HG02610 (cell line): ENCODE results near the gene NKRF.

Experiments used
- ATAC-seq: cut with Tn5 transposase; IDR thresholded peaks from one replicate; pipeline ENCODE4 v1.9.1; 2021; ENCODE audit warnings: mild to moderate bottlenecking, moderate library complexity; ENCODE audit not compliant: unreplicated experiment

Gene NKRF

GRCh38 chrX:119617517-119618164 is 11.4 kb upstream of the NKRF start:
- peak; percentile 63 for ATAC-seq

GRCh38 chrX:119614776-119615175 is 8.6 kb upstream of the NKRF start:
- no peak for ATAC-seq

- ATAC-seq, result no peak
Measured at GRCh38 chrX:119607018-119607389, 780 bp upstream of the NKRF start.

- peak; percentile 28 for ATAC-seq
Measured at GRCh38 chrX:119605464-119606279, 552 bp downstream of the NKRF start.

GRCh38 chrX:119604766-119605463 is 1.3 kb downstream of the NKRF start:
- no peak for ATAC-seq

DNA sequence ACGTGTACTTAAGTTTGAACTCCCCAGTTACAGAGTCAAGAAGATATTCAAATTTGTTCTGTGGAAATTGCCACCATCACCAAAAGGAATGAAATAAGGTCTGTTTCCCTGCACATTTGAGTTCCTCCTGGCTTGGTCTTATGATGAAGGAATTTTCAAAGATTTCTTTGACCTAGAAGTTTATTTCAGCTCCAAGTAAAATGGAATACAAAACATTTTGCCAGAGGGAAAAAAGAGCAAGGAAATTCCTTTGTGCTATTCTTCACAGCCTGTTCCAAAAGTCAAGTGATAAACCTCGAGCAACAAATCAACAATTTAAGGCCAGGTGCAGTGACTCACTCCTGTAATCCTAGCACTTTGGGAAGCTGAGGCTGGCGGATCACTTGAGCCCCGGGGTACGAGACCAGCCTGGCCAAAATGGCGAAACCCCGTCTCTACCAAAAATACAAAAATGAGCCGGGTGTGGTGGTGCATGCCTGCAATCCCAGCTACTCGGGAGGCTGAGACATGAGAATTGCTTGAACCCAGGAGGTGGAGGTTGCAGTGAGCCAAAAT is 3.4 kb downstream of the NKRF start:
- ATAC-seq, result no peak

GRCh38 chrX:119589810-119590209 is 16.4 kb downstream of the NKRF start:
- ATAC-seq, result no peak

DNA sequence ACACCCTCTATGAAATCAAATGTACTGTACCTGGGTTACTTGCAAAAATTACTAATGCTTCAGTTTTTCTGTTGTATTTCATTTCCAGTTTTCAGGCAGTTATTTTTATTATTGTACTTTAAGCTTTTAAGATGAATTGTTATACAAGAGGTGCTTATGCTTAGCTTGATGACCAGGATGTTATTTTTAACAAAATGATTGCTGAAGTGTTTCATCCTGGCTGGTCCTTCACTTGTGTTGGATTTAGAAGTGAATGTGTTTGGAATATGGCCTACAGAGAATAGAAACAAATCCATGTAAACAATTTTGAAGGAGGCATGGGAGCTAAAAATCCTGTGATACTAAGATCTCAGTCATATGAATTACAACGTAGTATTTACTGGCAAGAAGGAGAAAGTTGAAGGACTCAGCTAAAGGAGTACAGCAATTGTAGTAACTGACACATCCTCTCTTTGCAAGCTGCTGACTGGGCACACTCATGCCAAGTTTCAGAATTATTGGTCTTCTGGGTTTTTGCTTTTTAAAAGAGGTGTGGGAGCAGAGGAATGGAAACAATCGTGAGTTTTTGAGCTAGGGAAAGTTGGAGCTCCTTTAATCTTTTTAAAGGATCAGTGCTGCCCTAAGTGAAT is 22.7 kb downstream of the NKRF start:
- ATAC-seq, result no peak

GRCh38 chrX:119579414-119579813 is 26.8 kb downstream of the NKRF start:
- ATAC-seq, result peak; percentile 58

DNA sequence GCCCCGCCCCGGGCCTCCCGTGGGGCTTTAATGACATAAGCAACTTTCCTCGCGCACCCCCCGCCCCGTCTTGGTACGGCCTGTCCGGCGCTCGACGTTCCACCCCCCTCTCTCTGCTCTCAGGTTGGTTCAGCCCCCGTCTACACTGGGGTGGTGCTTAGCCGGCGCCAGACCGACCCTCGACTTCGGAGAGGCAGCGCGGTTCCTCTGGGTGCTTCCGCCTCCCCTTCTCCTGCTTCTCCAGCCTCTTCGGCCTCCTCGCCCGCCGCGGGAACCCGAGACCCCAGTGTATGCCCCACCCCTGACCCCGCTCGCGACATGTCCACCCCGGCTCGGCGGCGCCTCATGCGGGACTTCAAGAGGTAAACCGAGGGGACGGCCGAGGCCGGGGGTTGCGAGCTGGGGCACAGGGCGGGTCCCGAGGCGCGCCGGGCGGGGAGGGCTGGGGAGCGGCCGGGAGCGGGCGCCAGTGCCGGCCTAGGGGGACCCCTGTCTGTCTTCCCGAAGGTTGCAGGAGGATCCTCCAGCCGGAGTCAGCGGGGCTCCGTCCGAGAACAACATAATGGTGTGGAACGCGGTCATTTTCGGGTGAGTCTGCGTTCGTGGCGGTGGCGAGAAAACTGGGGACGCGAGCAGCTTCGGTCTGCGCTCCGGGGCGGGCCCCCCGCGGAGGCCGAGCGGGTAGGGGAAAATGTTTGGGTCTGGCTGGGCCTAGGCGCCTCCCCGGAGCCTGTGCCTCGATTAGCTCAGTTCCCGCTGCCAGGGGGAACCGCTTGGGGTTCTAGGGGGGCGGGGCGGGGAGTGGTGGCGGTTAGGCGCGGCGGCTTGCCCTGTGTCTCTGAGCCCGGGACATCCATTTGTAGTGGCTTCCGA is 31.6 kb downstream of the NKRF start, which contains the start of gene UBE2A:
Gene UBE2A (plus strand): TSS at position 170 of the 873 bp plus-strand sequence. CDS start 149 bp downstream, at position 319.
- ATAC-seq, result peak; percentile 81

GRCh38 chrX:119573840-119574393 is 32.3 kb downstream of the NKRF start:
- peak; percentile 18 for ATAC-seq

- ATAC-seq, result no peak
Measured at GRCh38 chrX:119573222-119573621, 33.0 kb downstream of the NKRF start.

DNA sequence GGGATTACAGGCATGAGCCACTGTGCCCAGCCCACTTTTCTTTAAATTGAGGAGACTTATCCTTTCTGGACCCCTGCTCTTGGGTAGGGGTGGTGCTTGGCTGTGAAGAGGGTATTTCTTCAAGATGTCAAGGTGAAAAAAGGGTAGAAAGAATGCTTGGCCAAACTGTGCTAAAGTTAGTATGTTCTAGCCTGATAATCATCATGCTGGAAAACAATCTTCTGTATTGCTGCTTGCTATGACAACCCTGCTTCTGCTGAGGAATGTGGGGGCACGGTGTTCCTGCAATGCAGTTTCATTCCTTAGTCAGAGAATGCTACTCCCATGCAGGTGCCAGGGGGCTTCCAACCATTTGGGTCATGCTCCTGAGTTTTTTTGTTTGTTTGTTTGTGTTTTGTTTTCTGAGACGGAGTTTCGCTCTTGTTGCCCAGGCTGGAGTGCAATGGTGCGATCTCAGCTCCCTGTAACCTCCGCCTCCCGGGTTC is 35.8 kb downstream of the NKRF start:
- no peak for ATAC-seq

DNA sequence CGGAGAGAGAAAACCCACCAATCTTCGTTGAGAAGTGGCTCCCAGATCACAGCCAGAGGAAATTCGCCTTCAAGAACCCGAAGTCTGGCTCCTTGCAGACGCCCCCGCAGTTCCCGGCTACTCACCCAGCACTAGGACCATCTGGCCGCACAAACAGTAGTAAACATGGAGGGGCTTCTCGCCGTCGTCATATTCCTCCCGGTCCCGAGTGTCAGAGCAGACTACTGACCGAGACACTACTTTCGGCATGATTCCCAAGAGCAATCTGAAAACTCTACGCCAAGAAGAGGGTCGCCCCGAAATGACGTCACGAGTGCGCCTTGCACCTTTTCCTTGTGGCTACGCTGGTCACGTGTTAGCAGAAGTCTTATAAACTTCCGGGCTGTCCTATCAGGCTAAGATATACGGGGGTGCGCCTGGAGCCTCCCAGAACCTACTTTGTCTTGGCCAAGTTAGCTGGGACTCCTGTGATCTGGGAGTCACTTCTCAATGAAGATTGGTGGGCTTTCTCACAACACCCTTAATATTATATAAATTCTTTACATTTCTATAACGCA is 41.0 kb downstream of the NKRF start, which contains the start of gene STEEP1:
Gene STEEP1 (minus strand): TSS at position 303 of the 557 bp plus-strand sequence. CDS start 54 bp downstream, at position 249.
- peak; percentile 93 for ATAC-seq

DNA sequence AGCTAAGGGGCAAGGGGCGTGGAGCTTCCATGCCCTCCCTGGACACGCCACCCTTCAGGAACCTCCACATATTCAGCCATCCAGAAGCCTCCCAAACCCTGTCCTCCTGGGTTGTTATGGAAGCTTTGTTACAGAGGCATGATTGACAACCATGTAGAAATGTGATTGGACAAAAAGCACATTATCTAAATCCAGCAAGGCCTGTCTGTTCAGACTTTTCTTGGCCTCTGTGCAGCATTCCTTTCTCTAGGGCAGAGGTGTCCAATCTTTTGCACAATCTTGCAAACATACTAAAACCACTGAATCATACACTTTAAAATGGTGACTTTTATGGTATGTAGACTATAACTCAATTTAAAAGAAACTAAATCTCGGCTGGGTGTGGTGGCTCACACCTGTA is 53.7 kb downstream of the NKRF start:
- no peak for ATAC-seq

DNA sequence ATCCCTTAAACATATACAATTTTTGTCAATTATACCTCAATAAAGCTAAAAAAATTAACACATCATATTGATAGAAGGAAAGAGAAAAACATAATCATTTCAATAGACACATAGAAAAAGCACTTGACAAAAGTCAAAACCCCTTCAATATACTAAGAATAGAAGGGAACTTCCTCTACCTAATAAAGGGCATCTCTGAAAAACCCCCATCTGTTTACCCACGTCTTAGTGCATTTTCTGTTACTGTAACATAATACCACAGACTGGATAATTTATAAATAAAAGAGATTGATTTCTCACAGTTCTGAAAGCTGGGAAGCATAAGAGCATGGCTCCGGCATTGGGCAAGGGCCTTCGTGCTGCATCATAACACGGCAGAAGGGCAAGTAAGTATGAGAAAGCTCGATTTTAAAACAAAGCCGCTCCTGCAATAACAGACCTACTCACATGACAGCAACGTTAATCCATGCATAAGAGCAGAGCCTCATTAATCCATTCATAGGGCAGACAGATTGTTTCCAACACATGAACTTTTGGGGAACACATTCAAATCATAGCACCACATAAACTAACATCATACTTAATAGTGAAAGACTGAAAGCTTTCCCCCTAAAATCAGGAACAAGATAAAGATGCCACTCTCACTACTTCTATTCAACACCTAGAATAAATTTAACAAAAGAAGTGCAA is 56.8 kb downstream of the NKRF start:
- ATAC-seq, result peak; percentile 74

DNA sequence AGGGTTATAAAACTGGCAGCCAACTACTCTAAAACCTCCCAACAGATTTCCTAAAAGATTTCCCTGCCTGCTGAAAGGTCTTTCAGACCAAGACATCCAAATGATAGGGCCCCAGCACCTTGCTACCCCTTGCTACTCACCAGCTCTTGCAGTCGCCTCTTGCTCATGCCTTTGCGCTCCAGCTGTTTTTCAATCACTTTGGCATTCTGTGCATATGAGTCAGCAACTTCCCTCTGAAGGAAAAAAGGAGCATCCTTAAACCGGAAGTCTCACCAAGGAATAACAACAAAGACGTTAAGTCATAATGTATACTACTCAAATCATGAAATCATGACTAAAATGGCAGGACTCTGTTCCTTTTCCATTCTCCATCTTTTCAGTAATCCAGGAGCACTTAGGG is 65.0 kb downstream of the NKRF start:
- ATAC-seq, result no peak

- ATAC-seq, result no peak
Measured at GRCh38 chrX:119539872-119540271, 66.4 kb downstream of the NKRF start.
